Natural killer cell (primary cell): ENCODE data around the gene APBA1. TPM values are rescaled to one million over a fixed set of nuclear protein-coding genes. Genes with fewer than 3 reads are reported as not detected.

ENCODE experiments used
- ATAC-seq, 3 donors: fragments of 150-1000 bp in 2 of 3; fragments of 200-7000 bp in 1 of 3; cut with Tn5 transposase; 1 replicate in 1 of 3; 2 replicates in 2 of 3; pipeline ENCODE4 v1.10.0; 2021; ENCODE audit warnings: mild to moderate bottlenecking in 2 of 3, moderate library complexity in 2 of 3
- DNase-seq, 2 donors: peaks; one replicate each; pipeline versions ENCODE4 v3.0.0 to v3.0.0-alpha.2; 2013 to 2021; ENCODE audit warnings: mixed read lengths in 1 of 2
- H3K27ac ChIP-seq: one replicate; pipeline ENCODE4 v1.5.1; 2013; ENCODE audit warnings: mild to moderate bottlenecking, low read length
- H3K27me3 ChIP-seq: one replicate; pipeline ENCODE4 v1.6.1; 2013; ENCODE audit warnings: low read length; ENCODE audit not compliant: control insufficient read depth, insufficient read depth
- H3K36me3 ChIP-seq: one replicate; pipeline ENCODE4 v1.6.1; 2013; ENCODE audit warnings: low read length; ENCODE audit not compliant: control insufficient read depth, insufficient read depth
- H3K4me1 ChIP-seq: one replicate; pipeline ENCODE4 v1.6.1; 2013; ENCODE audit warnings: low read length; ENCODE audit not compliant: control insufficient read depth, insufficient read depth
- H3K4me3 ChIP-seq: one replicate; pipeline ENCODE4 v1.5.1; 2013; ENCODE audit warnings: low read length
- H3K9me3 ChIP-seq: one replicate; pipeline ENCODE4 v1.6.1; 2013; ENCODE audit warnings: low read length; ENCODE audit not compliant: control insufficient read depth, insufficient read depth
- H3K27ac Mint-ChIP-seq, 2 donors: one replicate each; pipeline ENCODE4 v1.8.0; 2022; ENCODE audit warnings: mild to moderate bottlenecking in 2 of 2, mixed read lengths in 2 of 2, moderate library complexity in 1 of 2
- H3K27me3 Mint-ChIP-seq, 2 donors: one replicate each; pipeline ENCODE4 v1.8.0; 2022; ENCODE audit warnings: low read depth in 2 of 2, mixed read lengths in 2 of 2
- H3K36me3 Mint-ChIP-seq: one replicate; pipeline ENCODE4 v1.8.0; 2022; ENCODE audit warnings: mixed read lengths
- H3K4me1 Mint-ChIP-seq, 2 donors: one replicate each; pipeline ENCODE4 v1.8.0; 2022; ENCODE audit warnings: mixed read lengths in 2 of 2
- H3K4me3 Mint-ChIP-seq: one replicate; pipeline ENCODE4 v1.8.0; 2022; ENCODE audit warnings: mild to moderate bottlenecking, moderate library complexity, mixed read lengths
- H3K9me3 Mint-ChIP-seq, 2 donors: one replicate each; pipeline ENCODE4 v1.8.0; 2022; ENCODE audit warnings: mixed read lengths in 2 of 2
- CTCF ChIP-seq: fragments of 200-600 bp; IDR thresholded peaks from one replicate; pipeline ENCODE4 v1.8.0; 2022; ENCODE audit warnings: antibody characterized with exemption
- WGBS: methylation state at CpG from one replicate; pipeline ENCODE4 v1.1.7; 2013; ENCODE audit warnings: missing lambda C conversion rate; ENCODE audit not compliant: insufficient coverage; 5-methylcytosine and 5-hydroxymethylcytosine counted together
- intact Hi-C: fragments of 100-400 bp; cut with micrococcal nuclease; formaldehyde crosslinking; loops from one replicate; pipeline ENCODE4 v1.14.2; 2022
- total RNA-seq, 4 donors: library from RNA; stranded (reverse); fragments of 120-200 nt in 1 of 4; gene quantifications; one replicate each; pipeline versions ENCODE4 v1.2.3 to v1.2.4, GENCODE V29; 2013 to 2022

APBA1 gene
- total RNA-seq, 3 donors from 2014 or later (not counting 1 experiment from before 2014, with no cell fraction given), result 0.11 to 0.31 (median 0.13) TPM

- no peak overlapping the region for H3K4me3 Mint-ChIP-seq
These were observed 210.9 kb downstream of the APBA1 start for GRCh38 chr9:69461103-69461887.

GRCh38 chr9:69460012-69460411 lies 212.2 kb downstream of the APBA1 start:
- intact Hi-C loops, result no loop called here
- ATAC-seq, result no peak
- Histone ChIP-seq H3K4me3 (no peak overlapping the region), H3K36me3 (no peaks in the 10 kb centered on the region), H3K4me1 (no peaks in the 10 kb centered on the region), H3K9me3 (no peaks in the 10 kb centered on the region), H3K27ac (no peak overlapping the region), H3K27me3 (no peaks in the 10 kb centered on the region)
- WGBS, result 87% methylated on average over 5 of the region's 5 CpGs
- no peak overlapping the region for H3K27ac Mint-ChIP-seq
- H3K36me3 Mint-ChIP-seq, result no peaks in the 10 kb centered on the region
- no peak for DNase-seq
- H3K9me3 Mint-ChIP-seq, result no peaks in the 10 kb centered on the region
- TF ChIP-seq CTCF, result no peak
- H3K4me1 Mint-ChIP-seq, result no peaks in the 10 kb centered on the region
- peaks cover 0 to 2% of the 10 kb centered on the region in 2 donors for H3K27me3 Mint-ChIP-seq
- no peak overlapping the region for H3K4me3 Mint-ChIP-seq

More at GRCh38 chr9:69461103-69461887, 210.9 kb downstream of the APBA1 start:
- intact Hi-C loops, result no loop called here
- Histone ChIP-seq H3K36me3 (no peaks in the 10 kb centered on the region), H3K4me3 (no peak overlapping the region), H3K4me1 (no peaks in the 10 kb centered on the region), H3K9me3 (no peaks in the 10 kb centered on the region), H3K27me3 (no peaks in the 10 kb centered on the region), H3K27ac (no peak overlapping the region)
- no peaks in the 10 kb centered on the region for H3K4me1 Mint-ChIP-seq
- no peaks in the 10 kb centered on the region for H3K9me3 Mint-ChIP-seq
- H3K36me3 Mint-ChIP-seq, result no peaks in the 10 kb centered on the region
- H3K27me3 Mint-ChIP-seq, result peaks cover 0 to 2% of the 10 kb centered on the region in 2 donors
- DNase-seq (no peak), ATAC-seq (no peak)
- 87% methylated on average over 5 of the region's 6 CpGs for WGBS
- H3K27ac Mint-ChIP-seq, result no peak overlapping the region
- no peak for TF ChIP-seq CTCF

- Mint-ChIP-seq H3K27ac (no peak overlapping the region), H3K4me3 (no peak overlapping the region), H3K4me1 (no peaks in the 10 kb centered on the region), H3K36me3 (no peaks in the 10 kb centered on the region), H3K9me3 (no peaks in the 10 kb centered on the region), H3K27me3 (peaks cover 0 to 3% of the 10 kb centered on the region in 2 donors)
- Histone ChIP-seq H3K27me3 (no peaks in the 10 kb centered on the region), H3K4me1 (no peaks in the 10 kb centered on the region), H3K4me3 (no peak overlapping the region), H3K27ac (no peak overlapping the region), H3K9me3 (no peaks in the 10 kb centered on the region), H3K36me3 (no peaks in the 10 kb centered on the region)
- 89% methylated on average over 3 of the region's 3 CpGs for WGBS
- ATAC-seq (no peak), DNase-seq (no peak)
- intact Hi-C loops, result loop anchor here (10.0 kb wide), 1 partner anchor 87 kb away; no protein-coding TSS in a partner anchor
- no peak for TF ChIP-seq CTCF
These were observed 214.0 kb downstream of the APBA1 start for GRCh38 chr9:69458176-69458575.
